Breast epithelium (tissue), 4 donors: ENCODE measurements around the gene RABL2A. TPM values are rescaled to one million over a fixed set of nuclear protein-coding genes. Genes with fewer than 3 reads are reported as not detected.
"Not testable (repeated sequence)": the region's sequence is repeated elsewhere in the genome, so short reads cannot be mapped to it uniquely, and the experiment has no call there.

ENCODE experiments used
- DNase-seq, 2 donors: peaks; one replicate each; pipeline ENCODE4 v3.0.0-alpha.2; 2019; ENCODE audit warnings: low spot score in 2 of 2
- H3K27ac ChIP-seq, 2 donors: fragments of 200-600 bp; sonication (generic) in 1 of 2; one replicate each; pipeline ENCODE4 v1.5.1; 2016 to 2019; ENCODE audit warnings: mild to moderate bottlenecking in 1 of 2
- H3K27me3 ChIP-seq, 2 donors: fragments of 200-600 bp; sonication (generic) in 1 of 2; one replicate each; pipeline versions ENCODE4 v1.5.1 to v1.6.0; 2017 to 2019; ENCODE audit warnings: control low read depth in 1 of 2, mild to moderate bottlenecking in 1 of 2
- H3K36me3 ChIP-seq: fragments of 200-600 bp; one replicate; pipeline ENCODE4 v1.5.1; 2019
- H3K4me1 ChIP-seq, 2 donors: fragments of 200-600 bp; sonication (generic); one replicate each; pipeline ENCODE4 v1.5.1; 2016 to 2019; ENCODE audit warnings: control low read depth in 1 of 2
- H3K4me3 ChIP-seq, 3 donors: fragments of 200-600 bp; sonication (generic); 1 replicate in 2 of 3; 2 replicates in 1 of 3; pipeline ENCODE4 v1.5.1; 2016 to 2019; ENCODE audit warnings: mild to moderate bottlenecking in 3 of 3, moderate library complexity in 2 of 3
- H3K9me3 ChIP-seq, 2 donors: fragments of 200-600 bp; sonication (generic) in 1 of 2; one replicate each; pipeline ENCODE4 v1.5.1; 2016 to 2019; ENCODE audit warnings: control low read depth in 1 of 2
- POLR2A ChIP-seq: fragments of 450-650 bp; IDR thresholded peaks from one replicate; pipeline ENCODE4 v1.6.1; 2016; ENCODE audit warnings: antibody characterized with exemption, mild to moderate bottlenecking, moderate library complexity
- POLR2AphosphoS5 ChIP-seq, 3 donors: sonication (generic); formaldehyde crosslinking; IDR thresholded peaks; one replicate each; pipeline ENCODE4 v1.6.1; 2017; ENCODE audit warnings: antibody characterized with exemption in 3 of 3
- intact Hi-C: fragments of 100-400 bp; cut with DNase I; formaldehyde crosslinking; loops from one replicate; pipeline ENCODE4 v1.15.1; 2023; ENCODE audit warnings: low total_unique reads
- total RNA-seq, 3 donors: library from RNA; depleted of rRNA; stranded (reverse); fragments of >200 nt; gene quantifications; one replicate each; pipeline ENCODE4 v1.1.0, GENCODE V29; 2016
- TF ChIP-seq, protein P1 (sequence below), 3 donors: fragments of 450-650 bp; IDR thresholded peaks; one replicate each; pipeline ENCODE4 v1.5.1; 2016 to 2017; ENCODE audit warnings: antibody characterized with exemption in 3 of 3, mild to moderate bottlenecking in 3 of 3, moderate library complexity in 3 of 3

RABL2A gene
- total RNA-seq, 3 donors from 2014 or later, result 10.1 to 23.7 (median 14.7) TPM

DNA sequence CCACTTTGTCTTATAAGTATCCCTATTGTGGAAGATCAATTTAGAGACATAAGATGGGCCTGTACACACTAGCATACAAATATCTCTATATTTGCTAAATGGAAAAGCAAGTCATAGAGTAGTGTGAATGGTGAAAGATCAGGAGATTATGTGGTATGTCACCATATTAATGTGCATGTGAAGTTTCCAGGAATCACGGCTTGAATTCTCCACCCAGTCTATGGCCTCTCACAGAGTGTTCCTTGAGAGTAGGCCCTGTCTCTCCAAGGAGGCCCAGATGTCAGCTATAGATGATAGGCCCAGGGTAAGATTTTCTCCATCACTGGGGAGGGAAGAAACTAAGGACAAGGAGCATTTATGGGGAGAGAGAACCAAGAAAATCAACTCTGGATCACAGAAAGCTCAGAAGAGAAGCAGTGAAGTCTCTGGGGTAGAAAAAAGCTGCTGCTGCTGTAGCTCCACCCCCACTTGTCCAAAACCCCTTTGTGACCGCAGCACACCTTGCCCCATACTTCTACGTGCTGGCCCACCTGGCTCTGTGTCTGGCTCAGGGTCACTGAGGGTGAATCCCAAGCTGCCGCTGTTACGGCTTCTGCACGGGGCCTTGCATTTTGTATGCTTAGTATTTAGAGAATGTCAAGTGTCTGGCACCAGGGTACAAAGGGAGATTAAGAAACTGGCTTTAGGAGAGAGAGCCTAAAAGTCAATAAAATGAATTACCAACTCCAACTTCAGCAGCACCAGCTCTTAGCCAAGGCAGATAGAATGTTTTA, 37.9 kb downstream of the RABL2A start:
- H3K9me3 ChIP-seq, H3K27ac ChIP-seq, H3K27me3 ChIP-seq, H3K4me1 ChIP-seq, H3K36me3 ChIP-seq, H3K4me3 ChIP-seq, DNase-seq, intact Hi-C loops: not testable (repeated sequence)

DNA sequence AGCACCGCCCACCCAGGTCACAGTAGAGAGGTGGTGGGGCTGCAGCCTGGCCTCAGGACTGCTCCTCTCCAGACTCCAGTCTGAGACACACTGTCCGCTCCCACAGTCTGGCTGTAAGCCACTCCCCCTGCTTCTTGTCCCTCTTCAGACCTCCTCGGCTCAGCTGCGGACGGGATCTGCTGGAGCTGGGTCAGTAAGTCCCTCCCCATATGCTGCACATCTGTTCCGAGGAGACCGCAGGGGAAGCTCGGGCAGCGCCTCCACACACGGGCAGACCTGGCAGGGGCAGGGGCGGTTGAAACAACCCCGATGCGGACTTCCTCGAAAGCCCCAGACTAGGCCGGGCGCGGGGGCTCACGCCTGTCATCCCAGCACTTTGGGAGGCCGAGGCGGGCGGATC, 41.9 kb downstream of the RABL2A start:
- H3K9me3 ChIP-seq, H3K4me3 ChIP-seq, DNase-seq, H3K4me1 ChIP-seq, intact Hi-C loops, H3K27me3 ChIP-seq, H3K36me3 ChIP-seq, H3K27ac ChIP-seq: not testable (repeated sequence)

DNA sequence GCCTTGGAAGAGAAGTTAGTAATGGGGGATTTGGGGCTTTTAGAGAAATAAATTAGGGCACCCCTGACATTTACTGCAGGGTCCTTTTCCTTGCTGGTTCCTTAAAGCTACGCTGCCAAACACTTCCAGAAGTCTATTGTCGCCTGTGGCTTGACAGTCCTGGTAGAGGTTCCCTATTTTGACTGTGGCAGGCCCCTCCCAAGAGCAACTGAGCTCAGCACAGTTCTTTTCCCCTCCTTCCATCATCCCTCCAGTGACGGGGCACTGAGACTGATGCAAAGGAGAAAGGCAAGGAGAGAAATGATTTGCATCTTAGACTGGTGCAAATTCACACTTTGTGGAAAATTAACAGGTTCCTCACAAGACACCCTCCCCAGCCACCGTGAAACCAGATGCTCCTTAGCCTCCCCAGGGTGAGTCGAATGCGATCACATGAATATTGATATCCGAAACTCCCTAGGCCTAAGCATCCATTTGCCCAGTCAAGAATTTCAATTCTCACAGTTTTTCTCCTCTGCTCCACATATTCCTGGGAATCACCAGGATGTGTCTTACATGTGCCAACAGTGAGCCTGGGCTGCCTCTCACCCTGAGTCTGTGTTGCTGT, 45.4 kb downstream of the RABL2A start:
- no peak for DNase-seq
- Histone ChIP-seq H3K4me1 (no peaks in the 10 kb centered on the region), H3K27me3 (no peaks in the 10 kb centered on the region), H3K4me3 (no peak overlapping the region), H3K36me3 (no peaks in the 10 kb centered on the region), H3K27ac (no peak overlapping the region), H3K9me3 (no peaks in the 10 kb centered on the region)
- TF ChIP-seq POLR2A (no peak), POLR2AphosphoS5 (IDR thresholded peaks at IDR 0.05) (no peak)
- TF ChIP-seq, protein P1, sequence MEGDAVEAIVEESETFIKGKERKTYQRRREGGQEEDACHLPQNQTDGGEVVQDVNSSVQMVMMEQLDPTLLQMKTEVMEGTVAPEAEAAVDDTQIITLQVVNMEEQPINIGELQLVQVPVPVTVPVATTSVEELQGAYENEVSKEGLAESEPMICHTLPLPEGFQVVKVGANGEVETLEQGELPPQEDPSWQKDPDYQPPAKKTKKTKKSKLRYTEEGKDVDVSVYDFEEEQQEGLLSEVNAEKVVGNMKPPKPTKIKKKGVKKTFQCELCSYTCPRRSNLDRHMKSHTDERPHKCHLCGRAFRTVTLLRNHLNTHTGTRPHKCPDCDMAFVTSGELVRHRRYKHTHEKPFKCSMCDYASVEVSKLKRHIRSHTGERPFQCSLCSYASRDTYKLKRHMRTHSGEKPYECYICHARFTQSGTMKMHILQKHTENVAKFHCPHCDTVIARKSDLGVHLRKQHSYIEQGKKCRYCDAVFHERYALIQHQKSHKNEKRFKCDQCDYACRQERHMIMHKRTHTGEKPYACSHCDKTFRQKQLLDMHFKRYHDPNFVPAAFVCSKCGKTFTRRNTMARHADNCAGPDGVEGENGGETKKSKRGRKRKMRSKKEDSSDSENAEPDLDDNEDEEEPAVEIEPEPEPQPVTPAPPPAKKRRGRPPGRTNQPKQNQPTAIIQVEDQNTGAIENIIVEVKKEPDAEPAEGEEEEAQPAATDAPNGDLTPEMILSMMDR (IDR thresholded peaks at IDR 0.05), result no peak
- intact Hi-C loops, result no loop called here

DNA sequence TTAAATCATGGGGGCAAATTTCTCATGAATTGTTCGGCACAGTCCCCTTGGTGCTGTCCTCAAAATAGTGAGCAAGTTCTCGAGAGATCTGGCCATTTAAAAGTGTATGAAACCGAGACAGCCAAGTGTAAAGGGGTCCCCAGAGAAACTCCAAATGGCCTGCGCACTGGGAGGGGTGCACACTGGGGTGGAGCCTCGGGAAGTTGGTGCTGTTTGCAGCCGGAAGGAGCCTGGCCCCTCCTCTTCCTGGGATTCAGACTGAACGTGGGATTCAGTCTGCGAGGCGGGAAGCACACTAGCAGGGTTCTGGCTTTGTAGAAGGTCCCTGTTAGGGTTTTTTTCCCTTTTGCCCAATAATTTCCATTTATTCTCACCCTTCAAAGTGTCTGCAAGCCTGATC, 48.8 kb downstream of the RABL2A start:
- TF ChIP-seq POLR2AphosphoS5 (IDR thresholded peaks at IDR 0.05) (no peak), POLR2A (no peak)
- TF ChIP-seq, protein P1 (IDR thresholded peaks at IDR 0.05), result no peak
- intact Hi-C loops, result no loop called here
- no peak for DNase-seq
- Histone ChIP-seq H3K4me1 (no peaks in the 10 kb centered on the region), H3K9me3 (no peaks in the 10 kb centered on the region), H3K27me3 (no peaks in the 10 kb centered on the region), H3K4me3 (no peak overlapping the region), H3K36me3 (no peaks in the 10 kb centered on the region), H3K27ac (no peak overlapping the region)

DNA sequence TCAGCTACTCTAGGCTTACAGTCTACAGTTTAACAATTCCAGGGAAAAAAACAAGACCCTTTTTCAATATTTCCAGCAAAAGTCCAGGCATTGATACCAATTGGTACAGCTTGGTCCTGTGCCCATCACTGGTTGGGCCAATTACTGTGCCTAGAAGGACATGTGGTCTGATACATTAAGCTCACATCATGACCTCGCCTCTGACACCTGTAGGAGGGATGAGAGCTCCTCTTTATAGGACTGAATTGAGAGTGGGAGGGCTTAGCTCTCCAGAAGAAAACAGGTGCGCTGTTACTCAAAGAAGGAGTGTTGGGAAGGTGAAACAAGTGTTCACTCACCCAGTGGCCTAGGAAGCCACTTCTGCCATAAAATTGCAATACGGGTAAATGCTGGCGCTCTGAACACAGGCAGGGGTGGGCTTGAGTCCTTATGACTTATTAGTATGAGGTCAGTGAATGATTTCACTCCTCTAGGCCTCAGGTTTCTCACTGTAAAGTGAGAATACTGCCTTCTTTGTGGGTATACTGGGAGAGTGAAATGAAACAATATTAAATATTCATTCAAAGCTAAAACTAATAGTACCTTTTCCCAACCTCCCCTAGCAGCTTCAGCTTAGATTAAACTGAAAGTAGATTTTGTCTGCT, 49.7 kb downstream of the RABL2A start:
- DNase-seq, result no peak
- H3K4me1 ChIP-seq, result no peaks in the 10 kb centered on the region
- H3K9me3 ChIP-seq, result no peaks in the 10 kb centered on the region
- H3K27ac ChIP-seq, result no peak overlapping the region
- no peaks in the 10 kb centered on the region for H3K36me3 ChIP-seq
- TF ChIP-seq, protein P1 (IDR thresholded peaks at IDR 0.05), result no peak
- TF ChIP-seq POLR2AphosphoS5 (IDR thresholded peaks at IDR 0.05) (no peak), POLR2A (no peak)
- intact Hi-C loops, result no loop called here
- no peak overlapping the region for H3K4me3 ChIP-seq
- no peaks in the 10 kb centered on the region for H3K27me3 ChIP-seq

DNA sequence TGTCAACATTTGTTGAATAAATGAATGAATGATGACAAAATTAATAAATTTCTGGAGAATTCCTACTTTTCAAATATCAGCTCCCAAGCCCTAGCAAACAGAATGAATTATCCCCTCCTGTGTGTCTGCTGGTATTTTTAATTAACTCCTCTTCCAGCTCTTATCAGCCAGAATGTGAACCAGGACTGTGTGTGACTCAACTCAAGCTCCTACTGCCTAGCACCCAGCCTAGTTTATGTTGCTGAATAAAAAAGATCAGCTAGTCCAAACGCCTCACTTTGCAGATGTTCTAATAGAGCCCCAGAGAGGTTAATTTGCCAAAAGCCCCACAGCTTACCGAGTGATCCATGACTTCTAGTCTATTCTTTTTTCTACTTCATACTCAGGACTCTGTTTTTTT, 50.3 kb downstream of the RABL2A start:
- TF ChIP-seq, protein P1 (IDR thresholded peaks at IDR 0.05), result no peak
- TF ChIP-seq POLR2A (no peak), POLR2AphosphoS5 (IDR thresholded peaks at IDR 0.05) (no peak)
- Histone ChIP-seq H3K9me3 (no peaks in the 10 kb centered on the region), H3K36me3 (no peaks in the 10 kb centered on the region), H3K27me3 (no peaks in the 10 kb centered on the region), H3K4me3 (no peak overlapping the region), H3K27ac (no peak overlapping the region), H3K4me1 (no peaks in the 10 kb centered on the region)
- no peak for DNase-seq
- intact Hi-C loops, result no loop called here
